Measurements from ENCODE around the gene SLC39A10. TPM values are rescaled to one million over a fixed set of nuclear protein-coding genes. Genes with fewer than 3 reads are reported as not detected.
A peak's percentile ranks its signal among the peaks of the same experiment; 100 is the strongest.

The SLC39A10 gene
- total and polyA plus RNA-seq, 2 experiments from 2014 or later, result 38.0 to 57.0 TPM

DNA sequence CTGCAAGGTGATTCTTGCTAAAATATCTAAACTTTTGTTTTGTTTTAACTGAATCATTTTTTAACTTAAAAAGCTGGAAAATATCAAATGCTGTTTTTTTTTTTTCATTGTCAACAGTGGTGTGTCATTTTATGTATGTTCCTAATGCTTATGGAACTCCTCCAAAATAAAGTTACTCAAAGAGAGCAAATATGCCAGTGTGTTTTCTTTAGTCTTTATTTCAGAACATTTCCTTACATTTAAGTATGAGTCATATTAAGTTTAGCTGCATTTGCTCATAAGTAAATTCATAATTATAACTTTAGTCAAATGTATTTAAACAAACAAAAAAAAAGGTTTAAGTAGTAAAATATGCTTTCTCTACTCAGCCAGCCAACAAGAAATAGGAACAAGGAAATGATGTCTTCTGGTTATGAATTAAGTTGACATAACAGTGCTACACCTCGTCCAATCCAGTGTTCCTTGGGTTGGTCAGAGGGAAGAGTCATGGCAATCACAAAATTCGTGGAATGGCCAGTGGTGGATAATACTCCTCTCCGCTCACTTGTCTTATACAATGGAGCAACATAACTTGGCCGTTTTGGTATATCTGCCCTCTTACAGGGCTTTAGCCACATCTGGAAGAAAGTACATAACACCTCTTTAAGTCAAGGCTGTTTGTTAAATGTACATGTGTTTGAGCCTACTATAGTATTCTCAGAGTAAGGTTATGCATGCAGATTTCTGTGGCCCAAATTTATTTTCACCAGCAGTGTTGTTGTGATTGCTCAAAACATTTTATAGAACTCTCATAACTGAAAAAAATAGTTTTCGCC, 80.7 kb downstream of the SLC39A10 start:
- Histone ChIP-seq H3K9me3 (ENCODE audit: low read depth) (no peaks in the 10 kb centered on the region), H3K4me3 (no peak overlapping the region), H3K36me3 (peaks cover 8% of the 10 kb centered on the region), H3K4me1 (ENCODE audit: low read depth) (no peaks in the 10 kb centered on the region), H3K27me3 (no peaks in the 10 kb centered on the region), H3K27ac (no peak overlapping the region)
- no peak for DNase-seq (ENCODE audit: low read depth in 1 of 2, low spot score in 1 of 2)
- TF ChIP-seq, protein P1, sequence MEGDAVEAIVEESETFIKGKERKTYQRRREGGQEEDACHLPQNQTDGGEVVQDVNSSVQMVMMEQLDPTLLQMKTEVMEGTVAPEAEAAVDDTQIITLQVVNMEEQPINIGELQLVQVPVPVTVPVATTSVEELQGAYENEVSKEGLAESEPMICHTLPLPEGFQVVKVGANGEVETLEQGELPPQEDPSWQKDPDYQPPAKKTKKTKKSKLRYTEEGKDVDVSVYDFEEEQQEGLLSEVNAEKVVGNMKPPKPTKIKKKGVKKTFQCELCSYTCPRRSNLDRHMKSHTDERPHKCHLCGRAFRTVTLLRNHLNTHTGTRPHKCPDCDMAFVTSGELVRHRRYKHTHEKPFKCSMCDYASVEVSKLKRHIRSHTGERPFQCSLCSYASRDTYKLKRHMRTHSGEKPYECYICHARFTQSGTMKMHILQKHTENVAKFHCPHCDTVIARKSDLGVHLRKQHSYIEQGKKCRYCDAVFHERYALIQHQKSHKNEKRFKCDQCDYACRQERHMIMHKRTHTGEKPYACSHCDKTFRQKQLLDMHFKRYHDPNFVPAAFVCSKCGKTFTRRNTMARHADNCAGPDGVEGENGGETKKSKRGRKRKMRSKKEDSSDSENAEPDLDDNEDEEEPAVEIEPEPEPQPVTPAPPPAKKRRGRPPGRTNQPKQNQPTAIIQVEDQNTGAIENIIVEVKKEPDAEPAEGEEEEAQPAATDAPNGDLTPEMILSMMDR (IDR thresholded peaks at IDR 0.05; ENCODE audit: low read depth, low read length), result no peak

DNA sequence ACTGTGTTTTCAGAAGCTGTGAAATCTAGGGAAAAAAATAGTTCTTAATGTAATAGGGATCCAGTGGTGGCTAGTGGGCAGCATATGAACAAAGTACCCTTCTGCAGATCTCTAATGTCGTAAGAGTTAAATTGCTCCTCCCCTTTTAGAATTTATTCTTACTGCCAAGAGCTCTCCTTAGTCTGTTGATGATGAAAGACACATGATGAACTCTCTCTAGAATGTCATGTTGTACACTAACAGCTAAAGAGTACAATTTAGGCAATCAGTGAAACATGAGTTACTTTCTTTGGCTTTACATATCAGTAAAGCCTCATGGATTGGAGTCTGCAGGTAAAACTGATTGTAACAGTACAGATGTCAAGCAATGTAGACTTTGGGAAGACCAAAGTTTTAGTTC, 84.2 kb downstream of the SLC39A10 start:
- Histone ChIP-seq H3K4me3 (no peak overlapping the region), H3K4me1 (ENCODE audit: low read depth) (no peaks in the 10 kb centered on the region), H3K36me3 (no peaks in the 10 kb centered on the region), H3K9me3 (ENCODE audit: low read depth) (no peaks in the 10 kb centered on the region), H3K27me3 (no peaks in the 10 kb centered on the region), H3K27ac (no peak overlapping the region)
- DNase-seq (ENCODE audit: low read depth in 1 of 2, low spot score in 1 of 2), result peak in 1 of 2 donors; percentile 3
- TF ChIP-seq, protein P1 (IDR thresholded peaks at IDR 0.05; ENCODE audit: low read depth, low read length), result no peak

DNA sequence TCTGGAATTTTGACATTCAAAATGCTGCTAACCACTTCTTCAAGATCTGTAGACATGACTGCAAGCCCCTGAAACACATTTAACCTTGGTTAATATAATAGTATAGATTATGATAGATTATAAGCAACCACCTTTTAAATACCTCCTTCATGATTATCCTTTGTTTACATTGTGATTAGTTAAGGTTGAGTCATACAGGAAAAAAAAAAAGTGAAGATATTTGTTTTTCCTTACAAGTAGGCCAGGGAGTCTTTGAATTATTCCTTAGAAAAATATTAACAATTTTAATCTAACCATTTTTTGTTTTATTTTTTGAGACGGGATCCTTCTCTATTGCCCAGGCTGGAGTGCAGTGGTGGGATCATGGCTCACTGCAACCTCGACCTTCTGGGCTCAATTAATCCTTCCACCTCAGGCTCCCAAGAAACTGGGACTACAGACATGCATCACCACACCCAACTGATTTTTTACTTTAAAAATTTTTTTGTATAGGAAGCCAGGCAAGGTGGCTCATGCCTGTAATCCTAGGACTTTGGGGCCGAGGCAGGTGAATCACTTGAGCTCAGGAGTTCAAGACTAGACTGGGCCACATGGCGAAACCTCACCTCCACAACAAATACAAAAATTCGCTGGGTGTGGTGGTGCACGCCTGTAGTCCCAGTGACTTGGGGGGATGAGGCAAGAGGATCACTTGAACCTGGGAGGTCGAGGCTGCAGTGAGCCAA, 99.4 kb downstream of the SLC39A10 start:
- no peak for DNase-seq (ENCODE audit: low read depth in 1 of 2, low spot score in 1 of 2)
- no peaks in the 10 kb centered on the region for H3K36me3 ChIP-seq

DNA sequence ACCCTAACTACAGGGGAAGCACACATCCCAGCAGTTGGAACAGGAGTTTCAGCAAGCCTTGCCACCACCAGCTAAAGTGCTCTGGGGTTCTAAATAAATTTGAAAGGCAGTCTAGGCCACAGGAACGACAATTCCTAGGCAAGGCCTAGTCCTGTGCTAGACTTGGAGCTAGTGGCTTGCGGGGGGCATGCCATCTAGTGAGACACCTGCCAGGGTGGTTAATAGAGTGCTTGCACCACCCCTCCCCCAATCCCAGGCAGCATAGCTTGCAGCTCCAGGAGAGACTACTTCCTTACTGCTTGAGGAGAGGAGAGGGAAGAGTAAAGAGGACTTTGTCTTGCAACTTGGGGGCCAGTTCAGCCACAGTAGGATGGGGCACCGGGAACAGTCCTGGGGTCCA, 101.8 kb downstream of the SLC39A10 start:
- DNase-seq (ENCODE audit: low read depth in 1 of 2, low spot score in 1 of 2), result no peak
- Histone ChIP-seq H3K4me3 (no peak overlapping the region), H3K27ac (no peak overlapping the region), H3K4me1 (ENCODE audit: low read depth) (no peaks in the 10 kb centered on the region), H3K27me3 (no peaks in the 10 kb centered on the region), H3K36me3 (no peaks in the 10 kb centered on the region), H3K9me3 (ENCODE audit: low read depth) (no peaks in the 10 kb centered on the region)
- TF ChIP-seq, protein P1 (IDR thresholded peaks at IDR 0.05; ENCODE audit: low read depth, low read length), result no peak

More for the DNA sequence above, 99.4 kb downstream of the SLC39A10 start:
- Histone ChIP-seq H3K9me3 (ENCODE audit: low read depth) (no peaks in the 10 kb centered on the region), H3K4me3 (no peak overlapping the region), H3K27ac (no peak overlapping the region), H3K4me1 (ENCODE audit: low read depth) (no peaks in the 10 kb centered on the region), H3K27me3 (no peaks in the 10 kb centered on the region)
- TF ChIP-seq, protein P1 (IDR thresholded peaks at IDR 0.05; ENCODE audit: low read depth, low read length), result no peak

DNA sequence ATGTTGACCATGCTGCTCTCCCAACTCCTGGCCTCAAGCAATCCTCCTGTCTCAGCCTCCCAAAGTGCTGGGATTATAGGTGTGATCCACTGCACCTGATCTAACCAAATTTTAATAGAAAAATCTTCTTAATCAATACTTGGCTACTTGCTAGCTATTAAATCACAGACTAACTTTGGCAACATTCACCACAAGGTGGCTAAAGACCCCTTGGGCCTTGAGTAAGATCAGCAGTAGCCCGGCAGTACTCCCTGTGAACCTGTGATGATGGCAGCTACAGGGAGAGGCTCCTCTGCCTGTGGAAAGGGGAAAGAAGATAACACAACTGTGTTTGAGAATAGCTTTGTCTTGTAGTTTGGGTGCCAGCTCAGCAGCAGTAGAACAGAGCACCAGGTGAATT, 102.9 kb downstream of the SLC39A10 start:
- Histone ChIP-seq H3K9me3 (ENCODE audit: low read depth) (no peaks in the 10 kb centered on the region), H3K4me3 (no peak overlapping the region), H3K36me3 (no peaks in the 10 kb centered on the region), H3K27ac (no peak overlapping the region), H3K4me1 (ENCODE audit: low read depth) (no peaks in the 10 kb centered on the region), H3K27me3 (no peaks in the 10 kb centered on the region)
- TF ChIP-seq, protein P1 (IDR thresholded peaks at IDR 0.05; ENCODE audit: low read depth, low read length), result no peak
- no peak for DNase-seq (ENCODE audit: low read depth in 1 of 2, low spot score in 1 of 2)

Measured in cardiac muscle cell (in vitro differentiated cells and primary cell).